Measurements from ENCODE around the gene ITLN1.
"Not testable (repeated sequence)": the region's sequence is repeated elsewhere in the genome, so short reads cannot be mapped to it uniquely, and the experiment has no call there.

The ITLN1 gene

DNA sequence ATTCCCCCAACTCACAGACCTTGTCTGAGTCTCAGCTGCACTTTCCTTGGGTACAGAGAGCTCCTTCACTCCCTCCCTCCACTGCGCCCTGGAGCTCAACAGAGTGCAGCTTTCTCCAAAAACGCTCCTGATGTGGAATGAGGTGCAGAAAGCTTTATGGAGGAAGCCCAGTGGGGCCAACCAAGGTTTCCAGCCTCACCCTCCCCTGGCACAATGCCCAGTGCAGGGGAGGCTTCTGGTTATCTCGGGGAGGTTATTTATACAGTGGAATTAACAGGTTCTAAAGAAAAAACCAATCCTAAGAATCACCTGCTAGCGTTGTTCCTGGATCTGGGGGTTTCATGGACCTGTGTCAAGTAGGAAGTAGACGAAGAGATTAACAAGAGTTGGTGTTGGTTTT lies at the start of gene ITLN1:
TSS of gene ITLN1 (minus strand) at position 139 of the 400 bp plus-strand sequence. CDS start 303 bp downstream, outside the sequence.
- no peak for DNase-seq (ENCODE audit: low read depth)

DNA sequence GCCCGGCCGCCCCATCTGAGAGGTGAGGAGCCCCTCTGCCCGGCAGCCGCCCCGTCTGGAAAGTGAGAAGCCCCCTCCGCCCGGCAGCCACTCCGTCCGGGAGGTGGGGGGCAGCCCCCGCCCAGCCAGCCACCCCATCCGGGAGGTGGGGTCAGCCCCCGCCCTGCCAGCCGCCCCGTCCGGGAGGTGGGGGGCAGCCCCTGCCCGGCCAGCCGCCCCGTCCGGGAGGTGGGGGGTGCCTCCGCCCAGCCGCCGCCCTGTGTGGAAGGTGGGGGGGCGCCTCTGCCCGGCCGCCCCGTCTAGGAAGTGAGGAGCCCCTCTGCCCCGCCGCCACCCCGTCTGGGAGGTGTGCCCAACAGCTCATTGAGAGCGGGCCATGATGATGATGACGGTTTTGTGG lies 48.3 kb upstream of the ITLN1 start:
- DNase-seq (ENCODE audit: low read depth), result not testable (repeated sequence)

DNA sequence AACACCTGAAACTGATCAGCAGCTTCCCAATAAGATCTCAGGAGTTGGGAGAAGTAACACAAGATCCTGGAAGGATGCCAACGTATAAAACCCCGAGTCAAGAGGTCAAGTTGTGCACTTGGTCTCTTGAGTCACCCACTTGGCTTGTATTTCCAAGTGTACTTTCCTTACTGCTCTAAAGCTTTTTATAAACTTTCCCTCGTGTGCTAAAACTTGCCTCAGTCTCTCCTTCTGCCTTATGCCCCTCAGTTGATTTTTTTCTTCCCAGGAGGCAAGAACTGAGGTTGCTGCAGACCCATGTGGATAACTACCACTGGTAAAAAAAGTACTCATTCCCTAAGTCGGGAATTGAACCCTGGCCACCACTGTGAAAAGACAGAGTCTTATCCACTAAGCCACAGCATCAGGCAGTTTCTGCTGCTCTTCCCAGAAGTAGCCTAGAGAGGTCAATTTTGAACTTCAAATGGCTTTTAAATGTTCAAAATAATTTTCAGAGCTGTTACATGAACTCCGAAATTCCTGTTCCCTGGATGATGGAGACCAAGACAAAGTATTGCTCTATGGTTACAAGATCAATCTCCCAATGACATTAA lies 40.8 kb upstream of the ITLN1 start:
- DNase-seq (ENCODE audit: low read depth), result no peak

DNA sequence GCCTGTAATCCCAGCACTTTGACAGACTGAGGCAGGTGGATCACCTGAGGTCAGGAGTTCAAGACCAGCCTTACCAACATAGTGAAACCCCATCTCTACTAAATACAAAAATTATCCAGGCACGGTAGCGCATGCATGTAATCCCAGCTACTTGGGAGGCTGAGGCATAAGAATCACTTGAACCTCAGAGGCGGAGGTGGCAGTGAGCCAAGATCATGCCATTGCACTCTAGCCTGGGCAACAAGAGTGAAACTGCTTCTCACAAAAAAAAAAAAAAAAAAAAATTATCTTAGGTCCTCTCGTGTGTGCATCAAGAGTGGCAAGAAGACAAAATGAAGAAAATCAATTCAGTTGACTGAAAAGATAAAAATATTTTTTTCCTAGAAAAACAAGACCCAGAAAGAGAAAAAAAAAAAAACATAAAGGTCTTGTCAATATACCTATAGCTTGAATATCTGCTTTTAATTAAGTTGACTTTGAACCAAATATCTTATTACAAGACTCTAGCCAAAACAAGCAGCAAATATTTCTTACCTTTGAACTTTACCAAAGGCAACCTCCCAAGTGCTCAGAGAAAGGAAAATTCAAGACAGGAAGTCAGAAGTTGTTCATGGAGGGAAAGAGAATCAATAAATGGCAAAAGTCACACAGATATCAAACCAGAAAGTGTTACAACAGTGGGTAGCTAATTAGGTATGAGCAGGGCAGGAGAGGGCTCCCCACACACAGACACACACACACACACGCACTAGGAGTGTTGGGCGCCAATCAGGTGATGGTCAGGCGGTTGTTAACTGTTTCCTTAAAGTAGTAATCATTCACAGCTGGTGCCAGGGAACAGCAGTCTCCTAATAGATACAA lies 40.0 kb upstream of the ITLN1 start:
- DNase-seq (ENCODE audit: low read depth), result no peak

DNA sequence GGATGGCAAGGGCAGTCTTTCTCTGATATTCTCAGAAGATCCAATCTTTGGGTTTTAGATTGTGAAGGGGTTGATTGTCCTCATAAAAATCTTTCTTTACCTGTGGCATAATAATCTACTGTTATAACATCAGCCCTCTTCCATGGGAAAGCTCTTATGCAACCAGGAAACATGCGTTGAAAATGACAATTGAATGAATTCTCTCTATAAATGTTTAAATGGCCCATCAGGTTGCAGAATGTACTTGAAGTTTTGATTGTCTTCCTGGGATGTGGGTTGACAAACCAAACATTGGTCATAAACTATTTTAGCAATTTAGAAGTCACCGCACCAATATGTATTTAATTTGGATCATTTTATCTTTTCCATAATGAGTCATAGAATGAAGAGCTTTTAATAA lies 31.7 kb upstream of the ITLN1 start:
- DNase-seq (ENCODE audit: low read depth), result no peak

DNA sequence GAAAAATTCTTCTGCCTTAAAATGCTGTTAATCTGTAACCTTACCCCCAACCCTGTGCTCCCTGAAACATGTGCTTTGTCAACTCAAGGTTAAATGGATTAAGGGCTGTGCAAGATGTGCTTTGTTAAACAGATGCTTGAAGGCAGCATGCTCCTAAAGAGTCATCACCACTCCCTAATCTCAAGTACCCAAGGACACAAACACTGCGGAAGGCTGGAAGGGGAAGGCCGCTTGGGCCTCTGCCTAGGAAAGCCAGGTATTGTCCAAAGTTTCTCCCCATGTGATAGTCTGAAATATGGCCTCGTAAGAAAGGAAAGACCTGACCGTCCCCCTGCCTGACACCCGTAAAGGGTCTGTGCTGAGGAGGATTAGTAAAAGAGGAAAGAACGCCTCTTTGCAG lies 28.2 kb upstream of the ITLN1 start:
- not testable (repeated sequence) for DNase-seq (ENCODE audit: low read depth)

DNA sequence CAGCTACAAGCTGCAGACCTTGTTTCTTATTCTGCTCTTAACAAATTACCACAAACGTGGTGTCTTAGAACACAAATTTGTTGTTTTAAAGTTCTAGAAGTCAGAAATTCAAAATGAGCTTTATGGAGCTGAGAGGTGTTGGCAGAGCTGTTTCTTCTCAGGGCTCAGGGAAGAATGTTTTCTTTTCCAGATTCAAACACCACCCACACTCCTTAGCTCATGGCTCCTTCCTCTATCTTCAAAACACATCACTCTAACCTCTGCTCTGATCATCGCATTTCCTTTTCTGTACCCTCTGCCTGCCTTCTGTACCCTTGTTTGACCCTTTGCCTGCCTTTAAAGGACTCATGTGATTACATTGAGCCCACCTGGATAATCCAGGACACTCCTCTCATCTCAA lies 26.9 kb upstream of the ITLN1 start:
- no peak for DNase-seq (ENCODE audit: low read depth)

DNA sequence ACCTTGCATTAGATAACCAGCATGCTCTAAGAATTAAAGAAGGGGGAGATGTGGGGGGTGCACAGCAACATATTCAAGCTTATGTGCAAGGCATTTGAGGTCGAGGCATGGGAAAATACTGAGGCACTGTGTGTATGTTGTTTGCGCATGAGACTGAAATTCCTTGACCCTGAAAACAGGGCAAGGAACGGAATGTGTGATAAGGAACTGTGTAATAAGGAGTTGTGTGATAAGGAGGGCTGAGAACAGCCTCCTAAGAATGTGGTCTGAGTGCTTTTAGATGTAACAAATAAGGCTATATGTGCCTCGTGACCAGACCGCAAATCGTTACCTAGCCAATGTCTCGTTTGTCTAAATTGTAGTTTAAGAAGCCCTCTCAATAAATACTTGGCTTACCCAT lies 26.5 kb upstream of the ITLN1 start:
- no peak for DNase-seq (ENCODE audit: low read depth)

DNA sequence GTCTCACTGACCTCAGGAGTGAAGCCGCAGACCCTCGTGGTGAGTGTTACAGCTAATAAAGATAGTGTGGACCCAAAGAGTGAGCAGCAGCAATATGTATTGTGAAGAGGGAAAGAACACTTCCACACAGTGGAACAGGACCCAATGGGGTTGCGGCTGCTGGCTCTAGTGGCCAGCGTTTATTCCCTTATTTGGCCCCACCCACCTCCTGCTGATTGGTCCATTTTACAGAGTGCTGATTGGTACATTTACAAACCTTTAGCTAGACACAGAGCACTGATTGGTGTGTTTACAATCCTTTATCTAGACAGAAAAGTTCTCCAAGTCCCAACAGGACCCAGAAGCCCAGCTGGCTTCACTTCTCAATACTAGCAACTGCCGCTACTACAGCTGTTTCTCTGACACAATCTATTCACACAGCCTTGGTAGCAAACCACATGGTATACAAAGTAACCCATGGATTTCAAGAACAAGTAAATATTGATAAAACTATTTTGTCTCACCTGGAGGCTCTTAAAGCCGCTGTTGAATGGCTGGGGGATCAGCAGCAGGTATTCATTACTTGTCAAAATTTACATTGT lies 25.3 kb upstream of the ITLN1 start:
- no peak for DNase-seq (ENCODE audit: low read depth)

DNA sequence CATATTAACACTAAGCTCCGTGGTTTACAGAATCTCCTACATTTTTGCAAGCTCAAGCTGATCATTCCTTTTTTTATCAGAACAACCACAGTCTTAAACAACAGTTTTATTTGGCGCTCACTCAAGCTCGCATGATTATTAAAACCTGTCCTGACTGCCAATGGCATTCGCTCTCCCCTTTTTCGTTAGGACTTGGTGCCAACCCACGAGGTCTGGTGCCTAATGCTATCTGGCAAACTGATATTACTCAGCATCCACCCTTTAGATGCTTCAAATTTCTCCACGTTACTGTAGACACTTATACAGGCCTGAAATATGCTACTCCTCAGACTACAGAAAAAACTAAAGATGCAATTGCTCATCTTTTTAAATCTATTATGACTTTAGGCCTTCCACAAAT lies 23.0 kb upstream of the ITLN1 start:
- DNase-seq (ENCODE audit: low read depth), result no peak

DNA sequence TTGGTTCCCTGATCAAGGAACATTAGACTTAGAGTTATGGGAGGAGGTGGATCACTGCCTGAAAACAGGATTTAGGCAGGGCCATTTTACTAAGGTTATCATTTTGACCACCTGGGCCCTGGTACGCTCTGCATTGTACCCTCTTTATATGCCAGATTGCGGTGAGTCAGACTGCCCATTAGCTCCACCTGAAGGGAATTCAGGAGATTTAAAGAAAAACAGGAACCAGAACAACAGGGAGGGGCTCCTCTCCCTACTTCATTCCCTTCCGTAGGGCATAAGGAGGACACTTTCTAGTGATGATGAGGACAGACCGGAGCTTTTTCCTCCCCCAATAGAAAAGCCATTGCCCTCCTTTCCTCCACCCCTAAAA lies 20.6 kb upstream of the ITLN1 start:
- DNase-seq (ENCODE audit: low read depth), result no peak

DNA sequence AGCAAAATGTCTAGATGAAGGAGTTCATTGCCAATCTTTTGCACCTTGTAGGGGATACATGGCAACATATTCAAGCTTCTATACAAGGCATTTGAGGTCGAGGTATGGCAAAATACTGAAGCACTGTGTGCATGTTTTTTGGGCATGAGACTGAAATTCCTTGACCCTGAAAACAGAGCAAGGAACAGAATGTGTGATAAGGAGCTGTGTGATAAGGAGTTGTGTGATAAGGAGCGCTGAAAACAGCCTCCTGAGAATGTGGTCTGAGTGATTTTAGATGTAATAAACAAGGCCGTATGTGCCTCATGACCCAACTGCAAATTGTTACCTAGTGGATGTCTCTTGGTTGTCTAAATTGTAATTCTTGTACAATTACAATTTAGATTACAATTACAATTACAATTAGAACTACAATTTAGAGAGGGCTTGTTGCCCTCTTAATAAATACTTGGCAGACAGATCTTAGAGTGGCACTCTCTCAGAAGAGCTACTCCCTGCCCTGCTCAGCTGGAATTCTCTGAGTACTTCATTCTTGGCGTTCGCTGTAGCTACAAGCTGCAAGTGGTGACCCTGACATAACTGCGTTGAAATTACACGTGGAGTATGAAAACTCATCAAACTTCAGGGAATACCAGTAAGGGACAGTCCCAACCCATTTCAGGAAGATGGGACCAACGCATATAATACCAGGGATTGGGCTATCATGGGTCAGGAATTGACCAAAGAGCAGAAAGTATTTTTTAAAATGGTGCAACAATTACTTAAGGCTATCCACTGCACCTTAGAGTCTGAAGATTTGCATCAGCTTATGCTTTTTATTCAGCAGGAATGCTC lies 20.0 kb upstream of the ITLN1 start:
- no peak for DNase-seq (ENCODE audit: low read depth)

DNA sequence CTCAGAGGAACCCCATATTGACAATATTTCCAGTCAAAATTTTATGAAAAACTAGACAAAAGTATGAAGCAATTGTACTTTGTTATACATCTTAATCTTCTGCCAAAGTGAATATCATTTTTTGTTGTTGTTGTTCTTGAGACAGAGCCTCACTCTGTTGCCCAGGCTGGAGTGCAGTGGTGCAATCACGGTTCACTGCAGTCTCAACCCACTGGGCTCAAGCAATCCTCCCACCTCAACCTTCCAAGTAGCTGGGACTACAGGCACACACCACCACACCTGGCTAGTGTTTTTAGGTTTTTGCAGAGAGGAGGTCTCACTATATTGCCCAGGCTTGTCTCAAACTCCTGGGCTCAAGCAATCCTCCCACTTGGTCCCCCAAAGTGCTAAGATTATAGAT lies 17.3 kb upstream of the ITLN1 start:
- not testable (repeated sequence) for DNase-seq (ENCODE audit: low read depth)

DNA sequence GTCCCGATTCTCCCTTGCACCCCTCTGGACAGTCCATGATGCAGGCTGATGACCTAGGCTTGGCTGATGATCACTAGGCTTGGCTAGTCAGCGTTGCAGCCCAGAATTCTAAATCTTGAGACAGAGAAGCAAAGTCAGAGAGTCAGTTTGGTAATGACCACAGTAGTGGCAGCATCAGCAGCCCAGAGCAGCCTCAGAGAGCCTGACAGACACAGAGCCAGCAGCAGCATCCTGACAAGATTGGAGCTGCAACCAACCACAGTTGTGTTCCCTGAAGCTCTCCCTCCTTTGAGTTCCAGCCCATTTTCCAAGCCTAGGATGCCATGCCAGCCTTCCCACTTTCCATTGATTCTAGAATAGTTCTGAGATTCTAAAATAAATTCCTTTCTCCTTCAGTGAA lies 16.8 kb upstream of the ITLN1 start:
- no peak for DNase-seq (ENCODE audit: low read depth)

DNA sequence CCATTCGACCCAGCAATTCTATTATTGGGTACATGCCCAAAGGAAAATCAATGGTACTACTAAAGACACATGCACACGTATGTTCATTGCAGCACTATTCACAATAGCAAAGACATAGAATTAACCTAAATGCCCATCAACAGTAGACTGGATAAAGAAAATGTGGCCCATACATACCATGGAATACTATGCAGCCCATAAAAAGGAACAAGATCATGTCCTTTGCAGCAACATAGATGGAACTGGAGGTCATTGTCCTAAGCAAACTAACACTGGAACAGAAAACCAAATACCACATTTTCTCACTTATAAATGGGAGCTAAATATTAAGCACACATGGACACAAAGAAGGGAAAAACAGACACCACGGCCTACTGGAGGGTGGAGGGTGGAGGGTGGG lies 15.7 kb upstream of the ITLN1 start:
- not testable (repeated sequence) for DNase-seq (ENCODE audit: low read depth)

DNA sequence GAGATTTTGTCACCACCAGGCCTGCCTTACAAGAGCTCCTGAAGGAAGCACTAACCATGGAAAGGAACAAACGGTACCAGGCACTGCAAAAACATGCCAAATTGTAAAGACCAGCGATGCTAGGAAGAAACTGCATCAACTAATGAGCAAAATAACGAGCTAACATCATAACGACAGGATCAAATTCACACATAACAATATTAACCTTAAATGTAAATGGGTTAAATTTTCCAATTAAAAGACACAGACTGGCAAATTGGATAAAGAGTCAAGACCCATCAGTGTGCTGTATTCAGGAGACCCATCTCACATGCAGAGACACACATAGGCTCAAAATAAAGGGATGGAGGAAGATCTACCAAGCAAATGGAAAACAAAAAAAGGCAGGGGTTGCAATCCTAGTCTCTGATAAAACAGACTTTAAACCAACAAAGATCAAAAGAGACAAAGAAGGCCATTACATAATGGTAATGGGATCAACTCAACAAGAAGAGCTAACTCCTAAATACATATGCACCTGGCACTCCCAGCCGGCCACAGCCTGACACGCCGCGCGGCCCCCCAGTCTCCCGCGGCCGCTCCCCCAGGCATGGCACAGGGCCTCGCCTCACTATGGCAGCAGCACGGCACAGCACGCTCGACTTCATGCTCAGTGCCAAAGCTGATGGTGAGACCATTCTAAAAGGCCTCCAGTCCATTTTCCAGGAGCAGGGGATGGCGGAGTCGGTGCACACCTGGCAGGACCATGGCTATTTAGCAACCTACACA lies 9.6 kb upstream of the ITLN1 start:
- not testable (repeated sequence) for DNase-seq (ENCODE audit: low read depth)

DNA sequence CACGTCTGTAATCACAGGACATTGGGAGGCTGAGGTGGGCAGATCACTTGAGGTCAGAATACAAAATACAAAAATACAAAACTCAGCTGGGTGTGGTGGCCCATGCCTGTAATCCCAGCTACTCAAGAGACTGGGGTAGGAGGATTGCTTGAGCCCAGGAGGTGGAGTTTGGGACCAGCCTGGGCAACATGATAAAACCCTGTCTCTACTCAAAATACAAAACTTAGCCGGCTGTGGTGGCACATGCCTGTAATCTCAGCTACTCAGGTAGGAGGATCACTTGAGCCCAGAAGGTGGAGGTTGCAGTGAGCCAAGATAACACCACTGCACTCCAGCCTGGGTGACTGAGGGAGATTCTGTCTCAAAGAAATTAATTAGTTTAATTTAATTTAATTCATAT lies 6.5 kb upstream of the ITLN1 start:
- no peak for DNase-seq (ENCODE audit: low read depth)

DNA sequence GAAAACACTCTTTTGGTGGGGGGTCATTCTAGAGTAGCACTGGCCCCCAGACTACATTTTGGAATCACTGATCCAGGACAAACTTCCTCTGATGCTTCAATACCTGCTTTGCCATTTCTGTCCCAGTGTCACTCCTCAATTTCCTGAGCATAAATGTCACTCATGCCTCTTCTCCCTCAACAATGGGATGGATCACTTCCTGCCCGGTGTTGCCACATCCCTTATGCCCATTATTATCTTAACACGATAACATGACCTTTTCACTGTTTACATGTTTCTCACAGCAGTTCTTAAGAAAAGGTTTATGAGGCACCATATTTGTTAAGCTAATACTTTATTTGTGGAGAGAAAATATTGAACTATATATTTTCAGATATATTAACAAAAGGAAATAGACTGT lies 3.9 kb upstream of the ITLN1 start:
- DNase-seq (ENCODE audit: low read depth), result no peak

DNA sequence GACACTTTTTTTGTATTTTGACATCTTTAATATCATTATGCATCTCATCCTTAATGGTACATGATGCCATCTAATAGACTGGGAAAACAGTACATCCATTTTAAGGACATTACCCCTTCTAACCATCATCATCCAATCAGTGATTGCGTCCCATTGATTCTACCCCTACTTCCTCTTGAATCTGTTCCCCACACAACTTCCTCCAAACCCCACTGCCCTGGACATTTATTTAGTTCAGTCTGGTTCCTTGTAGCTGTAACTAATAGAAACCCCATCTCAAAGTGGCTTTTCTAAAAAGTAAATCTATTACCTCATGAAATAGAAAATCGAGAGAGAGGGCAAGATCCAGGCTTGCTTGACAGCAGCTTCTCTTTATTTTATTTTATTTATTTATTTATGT lies 2.1 kb upstream of the ITLN1 start:
- no peak for DNase-seq (ENCODE audit: low read depth)

DNA sequence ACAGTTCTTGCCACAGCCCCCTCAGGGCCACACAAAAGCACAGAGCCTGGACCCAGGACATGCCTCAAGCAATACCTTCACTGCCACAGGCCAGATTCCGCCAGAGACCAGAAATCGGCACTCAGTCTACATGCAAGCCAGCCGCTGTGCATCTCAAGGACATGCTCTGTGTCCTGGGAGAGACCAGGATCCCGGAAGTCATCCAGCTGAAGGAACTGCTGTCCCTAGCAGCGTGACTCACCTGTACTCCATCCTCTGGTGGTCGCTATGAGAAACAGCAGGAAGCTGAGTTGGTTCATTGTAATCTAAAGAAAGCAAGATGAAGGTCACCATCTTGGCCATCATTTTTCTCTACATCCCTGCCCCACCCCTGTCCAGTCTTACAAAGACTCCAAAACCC lies 401 bp downstream of the ITLN1 start:
- no peak for DNase-seq (ENCODE audit: low read depth)

DNA sequence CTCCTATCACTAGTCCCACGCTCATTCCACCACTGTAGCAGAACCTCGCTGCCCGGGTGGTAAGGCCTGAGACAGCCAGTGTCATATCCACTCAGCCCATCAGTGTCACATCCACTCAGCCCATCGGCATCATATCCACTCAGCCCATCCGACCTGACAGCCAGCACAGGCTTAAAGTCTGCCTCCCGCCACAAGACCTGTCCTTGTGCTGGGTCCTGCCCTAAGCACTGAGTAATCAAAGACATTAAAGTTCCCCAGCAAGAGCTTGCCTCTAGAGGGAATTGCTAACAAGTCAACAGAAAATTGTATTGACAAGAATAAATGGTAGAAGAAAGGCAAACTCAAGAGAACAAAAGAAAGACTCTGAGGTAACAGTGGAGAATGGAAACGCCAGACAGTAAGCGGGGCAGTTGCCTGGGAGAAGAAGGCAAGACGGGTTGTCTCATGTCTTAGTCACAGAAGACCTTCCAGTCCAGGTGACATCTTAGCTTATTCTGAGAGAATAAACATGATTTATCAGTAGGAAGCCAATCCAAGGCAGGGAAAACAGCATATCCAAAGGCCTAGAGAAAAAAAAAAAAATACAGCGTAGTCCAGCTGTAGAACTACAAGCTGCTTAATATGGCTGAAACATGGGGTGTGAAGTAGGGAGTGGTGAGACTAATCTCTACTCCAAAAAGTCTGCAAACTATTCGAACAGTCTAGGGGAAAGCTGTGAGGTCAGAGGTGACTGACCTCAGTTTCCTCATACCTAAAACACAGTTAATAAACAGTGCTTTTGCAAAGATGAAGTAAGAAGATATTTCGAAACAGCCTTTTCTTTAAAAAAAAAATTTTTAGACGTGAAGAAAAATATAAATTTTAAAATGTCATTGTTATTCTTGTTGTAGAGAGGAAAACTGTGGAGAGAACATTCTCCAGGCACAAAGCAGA lies 1.1 kb downstream of the ITLN1 start:
- no peak for DNase-seq (ENCODE audit: low read depth)

All from activated gamma-delta T cell treated with anti-CD3 and anti-CD28 coated beads, Interleukin-2, amount 50 U/mL, for 16 hours (primary cell).